ENCODE measurements around the gene TMC8. TPM values are rescaled to one million over a fixed set of nuclear protein-coding genes. Genes with fewer than 3 reads are reported as not detected.

Gene TMC8
- total and polyA plus RNA-seq, 2 of the 8 experiments (the other 6 are each of a cell fraction or from before 2014, with no cell fraction given) = 1.00 to 2.8 TPM

DNA sequence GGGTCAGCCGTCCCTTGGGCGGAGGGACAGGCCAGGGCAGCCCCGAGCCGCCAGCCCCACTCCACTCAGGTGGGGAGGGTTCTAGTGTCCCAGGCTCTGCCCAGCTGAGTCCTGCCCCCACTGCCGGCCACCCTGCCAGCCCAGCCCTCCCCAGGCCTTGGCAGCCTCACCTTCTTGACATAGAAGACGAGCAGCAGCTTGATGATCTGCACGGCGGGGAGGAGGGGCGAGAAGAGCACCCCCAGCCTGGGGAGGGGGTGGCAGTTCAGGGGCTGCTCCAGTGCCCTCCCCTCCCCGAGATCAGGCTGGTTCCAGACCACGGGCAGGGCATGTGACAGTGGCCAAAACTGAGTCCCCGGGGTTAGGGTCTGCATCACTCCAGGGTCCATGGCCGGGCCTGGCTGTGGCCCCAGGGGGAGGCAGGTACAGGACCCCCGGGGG, 11.8 kb upstream of the TMC8 start:
- 94% methylated on average over 7 of the region's 14 CpGs; no CpG with 5 or more reads in 1 of the 2 experiments for WGBS, 2 experiments (ENCODE audit: extremely low coverage in 1 of 2, insufficient coverage in 1 of 2, insufficient read length in 1 of 2, insufficient replicate concordance in 2 of 2, low coverage in 1 of 2, low lambda C conversion rate in 2 of 2, missing lambda C conversion rate in 1 of 2)
- no peak overlapping the region for H3K18ac ChIP-seq (ENCODE audit: extremely low read depth, low read length)
- POLR2A ChIA-PET (ENCODE audit: partially characterized antibody) = interaction anchor here (1.6 kb wide), 1 partner anchor 19 kb away, joined by 4 read pairs; no protein-coding TSS in a partner anchor
- no peaks in the 10 kb centered on the region for H3K79me2 ChIP-seq (ENCODE audit: control insufficient read depth in 1 of 2, insufficient read depth in 2 of 2, low read length in 2 of 2)
- no peak for DNase-seq (ENCODE audit: low read depth in 1 of 2, low spot score in 2 of 2)
- no peak overlapping the region for H2BK15ac ChIP-seq (ENCODE audit: low read length)
- H3K27ac ChIP-seq (ENCODE audit: low read depth, low read length) = no peak overlapping the region
- no peak overlapping the region for H3K14ac ChIP-seq (ENCODE audit: insufficient read length)
- H3K56ac ChIP-seq (replicated peaks; ENCODE audit: insufficient read length, low read depth, low read length) = no peak overlapping the region
- no peak overlapping the region for H3K4ac ChIP-seq (replicated peaks; ENCODE audit: insufficient read length, low read depth, low read length)
- H4K91ac ChIP-seq (replicated peaks; ENCODE audit: insufficient read length, low read length) = no peak overlapping the region
- H2BK120ac ChIP-seq (replicated peaks; ENCODE audit: low read depth, low read length) = no peak overlapping the region
- no peak overlapping the region for H3K9ac ChIP-seq (replicated peaks in 1 of 4; ENCODE audit: extremely low read depth in 1 of 4, low read depth in 3 of 4, low read length in 3 of 4)
- H4K5ac ChIP-seq (ENCODE audit: insufficient read length, low read depth, low read length) = no peak overlapping the region
- H3K79me1 ChIP-seq (ENCODE audit: low read depth, low read length) = peaks cover 3% of the 10 kb centered on the region
- peaks cover 2 to 18% of the 10 kb centered on the region in 2 experiments for H4K20me1 ChIP-seq (replicated peaks in 1 of 2; ENCODE audit: control insufficient read depth in 1 of 2, insufficient read depth in 2 of 2, low read length in 2 of 2)
- no peaks in the 10 kb centered on the region for H3K4me1 ChIP-seq (replicated peaks in 1 of 4; ENCODE audit: control insufficient read depth in 3 of 4, insufficient read depth in 4 of 4, low read length in 3 of 4)
- no peak overlapping the region for H2BK5ac ChIP-seq (ENCODE audit: low read depth, low read length)
- no peak overlapping the region; the same call in 1 of the 2 replicates for H4K8ac ChIP-seq (ENCODE audit: extremely low read depth, insufficient read depth, low read length)
- no peak overlapping the region for H2AK5ac ChIP-seq (ENCODE audit: low read depth, low read length)
- H3K27me3 ChIP-seq (replicated peaks in 1 of 4; ENCODE audit: control insufficient read depth in 3 of 4, extremely low read depth in 1 of 4, insufficient read depth in 3 of 4, low read length in 3 of 4) = no peaks in the 10 kb centered on the region
- CTCF ChIA-PET (ENCODE audit: partially characterized antibody) = interaction anchor here (0.9 to 11.4 kb wide), 8 partner anchors 10 to 132 kb away, joined by 3 to 122 read pairs (median 4); partner anchors contain the start of genes TMC6 and TMC8
- H3K23me2 ChIP-seq (ENCODE audit: low read depth, low read length) = peaks cover 7% of the 10 kb centered on the region; the same call in 1 of the 2 replicates
- H2AFZ ChIP-seq (ENCODE audit: low read length) = no peak overlapping the region
- H2BK12ac ChIP-seq (ENCODE audit: low read depth, low read length) = no peak overlapping the region
- no peak overlapping the region for H3K4me3 ChIP-seq (ENCODE audit: extremely low read depth in 1 of 4, insufficient read depth in 2 of 4, low read depth in 3 of 4, low read length in 4 of 4)
- H3K4me2 ChIP-seq (ENCODE audit: insufficient read depth in 1 of 2, low read depth in 2 of 2, low read length in 2 of 2) = no peak overlapping the region
- peaks cover 2 to 17% (median 9%) of the 10 kb centered on the region in 4 experiments; a peak in 5 of 8 replicates for H3K36me3 ChIP-seq (ENCODE audit: control insufficient read depth in 2 of 4, insufficient read depth in 4 of 4, low read length in 3 of 4)
- H2BK20ac ChIP-seq (ENCODE audit: low read length) = no peak overlapping the region
- H3K23ac ChIP-seq (ENCODE audit: insufficient read length) = no peak overlapping the region
- H3K9me3 ChIP-seq (ENCODE audit: insufficient read depth in 2 of 2, low read depth in 1 of 2, low read length in 1 of 2) = no peaks in the 10 kb centered on the region
- FAIRE-seq = no peak
- TF ChIP-seq TEAD4 (IDR thresholded peaks at IDR 0.05; ENCODE audit: low read depth, low read length) (no peak), SAP30 (IDR thresholded peaks at IDR 0.05; ENCODE audit: insufficient read depth, insufficient replicate concordance, low read length) (no peak), KDM4A (IDR thresholded peaks at IDR 0.05; ENCODE audit: low read depth, low read length, severe bottlenecking) (no peak), EGR1 (IDR thresholded peaks at IDR 0.05; ENCODE audit: borderline replicate concordance, low read depth, low read length) (no peak), CREB1 (IDR thresholded peaks at IDR 0.05) (no peak), SRF (IDR thresholded peaks at IDR 0.05; ENCODE audit: low read depth, low read length) (no peak), GTF2F1 (IDR thresholded peaks at IDR 0.05; ENCODE audit: borderline replicate concordance, low read depth, low read length) (no peak), HDAC2 (IDR thresholded peaks at IDR 0.05; ENCODE audit: borderline replicate concordance in 1 of 2, low read depth in 2 of 2, low read length in 2 of 2) (no peak), SIX5 (IDR thresholded peaks at IDR 0.05; ENCODE audit: low read depth, low read length) (no peak), RFX5 (IDR thresholded peaks at IDR 0.05; ENCODE audit: borderline replicate concordance, low read depth, low read length) (no peak), CHD1 (IDR thresholded peaks at IDR 0.05; ENCODE audit: low read depth, low read length) (no peak), RXRA (IDR thresholded peaks at IDR 0.05; ENCODE audit: insufficient read depth, low read depth, low read length) (no peak), SIRT6 (IDR thresholded peaks at IDR 0.05; ENCODE audit: low read length) (no peak)

Data from H1 (cell line).